Uterus (tissue), 2 donors: ENCODE measurements around the gene GTF2F2.

ENCODE experiments used
- POLR2A ChIP-seq, 2 donors: fragments of 450-650 bp; IDR thresholded peaks; one replicate each; pipeline ENCODE4 v1.6.1; 2016; ENCODE audit warnings: antibody characterized with exemption in 2 of 2, mild to moderate bottlenecking in 1 of 2, moderate library complexity in 1 of 2
- TF ChIP-seq, protein P1 (sequence below), 4 experiments: fragments of 200-600 bp in 2 of 4; fragments of 450-650 bp in 2 of 4; sonication (generic) in 2 of 4; IDR thresholded peaks; one replicate each; pipeline ENCODE4 v1.5.1; 2016 to 2019; ENCODE audit warnings: antibody characterized with exemption in 4 of 4, mild to moderate bottlenecking in 2 of 4, moderate library complexity in 1 of 4

DNA sequence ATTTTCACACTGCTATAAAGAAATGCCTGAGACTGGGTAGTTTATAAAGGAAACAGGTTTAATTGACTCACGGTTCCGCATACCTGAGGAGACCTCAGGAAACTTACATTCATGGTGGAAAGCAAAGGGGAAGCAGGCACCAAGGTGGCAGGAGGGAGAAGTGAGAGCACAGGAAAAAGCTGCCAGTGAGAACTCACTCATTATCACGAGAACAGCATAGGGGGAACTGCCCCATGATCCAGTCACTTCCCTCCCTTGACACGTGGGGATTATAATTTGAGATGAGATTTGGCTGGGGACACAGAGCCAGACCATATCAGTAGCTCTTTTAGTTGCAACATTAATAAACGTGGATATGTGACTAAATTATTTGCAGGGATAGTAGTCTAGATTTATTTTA is 84.8 kb downstream of the GTF2F2 start:
- TF ChIP-seq POLR2A (IDR thresholded peaks at IDR 0.05) = no peak
- TF ChIP-seq, protein P1, sequence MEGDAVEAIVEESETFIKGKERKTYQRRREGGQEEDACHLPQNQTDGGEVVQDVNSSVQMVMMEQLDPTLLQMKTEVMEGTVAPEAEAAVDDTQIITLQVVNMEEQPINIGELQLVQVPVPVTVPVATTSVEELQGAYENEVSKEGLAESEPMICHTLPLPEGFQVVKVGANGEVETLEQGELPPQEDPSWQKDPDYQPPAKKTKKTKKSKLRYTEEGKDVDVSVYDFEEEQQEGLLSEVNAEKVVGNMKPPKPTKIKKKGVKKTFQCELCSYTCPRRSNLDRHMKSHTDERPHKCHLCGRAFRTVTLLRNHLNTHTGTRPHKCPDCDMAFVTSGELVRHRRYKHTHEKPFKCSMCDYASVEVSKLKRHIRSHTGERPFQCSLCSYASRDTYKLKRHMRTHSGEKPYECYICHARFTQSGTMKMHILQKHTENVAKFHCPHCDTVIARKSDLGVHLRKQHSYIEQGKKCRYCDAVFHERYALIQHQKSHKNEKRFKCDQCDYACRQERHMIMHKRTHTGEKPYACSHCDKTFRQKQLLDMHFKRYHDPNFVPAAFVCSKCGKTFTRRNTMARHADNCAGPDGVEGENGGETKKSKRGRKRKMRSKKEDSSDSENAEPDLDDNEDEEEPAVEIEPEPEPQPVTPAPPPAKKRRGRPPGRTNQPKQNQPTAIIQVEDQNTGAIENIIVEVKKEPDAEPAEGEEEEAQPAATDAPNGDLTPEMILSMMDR (IDR thresholded peaks at IDR 0.05) = no peak
